HepG2 (cell line): ENCODE results near the gene PGP.

Source experiments
- CHCHD3 ChIP-seq: sonication (generic); formaldehyde crosslinking; IDR thresholded peaks from 2 replicates; pipeline ENCODE4 v1.8.0; 2022; ENCODE audit warnings: mild to moderate bottlenecking, missing genetic modification reagents, moderate library complexity
- HNRNPH1 ChIP-seq: fragments of 200-400 bp; formaldehyde crosslinking; optimal IDR thresholded peaks from 2 replicates; pipeline ENCODE3; 2017; ENCODE audit warnings: mild to moderate bottlenecking, low read depth, low read length
- JUND ChIP-seq: sonication (generic); formaldehyde crosslinking; IDR thresholded peaks from 2 replicates; pipeline ENCODE4 v1.8.0; 2022; ENCODE audit warnings: mild to moderate bottlenecking, missing genetic modification reagents
- KLF6 ChIP-seq: IDR thresholded peaks from 2 replicates; pipeline ENCODE4 v1.8.0; 2016; ENCODE audit warnings: missing biosample characterization, missing genetic modification reagents
- NR2F1 ChIP-seq, 2 experiments: fragments of 450-650 bp in 1 of 2; formaldehyde crosslinking in 1 of 2; IDR thresholded peaks; 2 replicates each; pipeline versions ENCODE4 v1.5.0 to v1.6.1; 2016 to 2020; ENCODE audit warnings: mild to moderate bottlenecking in 1 of 2, missing compliant biosample characterization in 1 of 2, missing genetic modification reagents in 1 of 2, moderate library complexity in 1 of 2
- RELA ChIP-seq: sonication (generic); formaldehyde crosslinking; IDR thresholded peaks from 2 replicates; pipeline ENCODE4 v1.4.0; 2020; ENCODE audit warnings: missing genetic modification reagents
- SALL2 ChIP-seq: sonication (generic); formaldehyde crosslinking; IDR thresholded peaks from 2 replicates; pipeline ENCODE4 v1.8.1; 2023; ENCODE audit warnings: mild to moderate bottlenecking, missing genetic modification reagents, inconsistent platforms
- SMAD3 ChIP-seq: sonication (generic); formaldehyde crosslinking; IDR thresholded peaks from 2 replicates; pipeline ENCODE4 v1.4.0; 2020; ENCODE audit warnings: missing genetic modification reagents
- SMC3 ChIP-seq: IDR thresholded peaks from 2 replicates; pipeline ENCODE4 v1.6.1; 2011; ENCODE audit warnings: low read length, improper control_type of control experiment
- ZBTB33 ChIP-seq: sonication (generic); formaldehyde crosslinking; IDR thresholded peaks from 2 replicates; pipeline ENCODE4 v1.4.0; 2020; ENCODE audit warnings: missing genetic modification reagents
- ZNF138 ChIP-seq: sonication (generic); formaldehyde crosslinking; IDR thresholded peaks from 2 replicates; pipeline ENCODE4 v1.5.0; 2020; ENCODE audit warnings: mild to moderate bottlenecking, low read depth, missing genetic modification reagents
- TF ChIP-seq, protein P1 (sequence below): sonication (generic); formaldehyde crosslinking; conservative IDR thresholded peaks from 2 replicates; pipeline ENCODE4 v1.8.1; 2023; ENCODE audit warnings: missing genetic modification reagents
- TF ChIP-seq, protein P2 (sequence below): IDR thresholded peaks from 2 replicates; pipeline ENCODE4 v1.6.1; 2016; ENCODE audit warnings: control low read depth
- TF ChIP-seq, protein P3 (sequence below): sonication (generic); formaldehyde crosslinking; IDR thresholded peaks from 2 replicates; pipeline ENCODE4 v1.5.1; 2020; ENCODE audit warnings: mild to moderate bottlenecking, missing genetic modification reagents

GRCh38 chr16:2190659-2191445 lies 23.8 kb downstream of the PGP start:
- TF ChIP-seq ZNF138 (CRISPR knock-in tag) (no peak), ZBTB33 (no peak), SMAD3 (CRISPR knock-in tag) (no peak), SALL2 (no peak), NR2F1 (CRISPR knock-in tag; IDR thresholded peaks at IDR 0.05) (no peak), HNRNPH1 (no peak), CHCHD3 (no peak), KLF6 (CRISPR knock-in tag) (no peak), SMC3 (no peak), RELA (no peak), JUND (CRISPR knock-in tag) (no peak)
- TF ChIP-seq, protein P1, sequence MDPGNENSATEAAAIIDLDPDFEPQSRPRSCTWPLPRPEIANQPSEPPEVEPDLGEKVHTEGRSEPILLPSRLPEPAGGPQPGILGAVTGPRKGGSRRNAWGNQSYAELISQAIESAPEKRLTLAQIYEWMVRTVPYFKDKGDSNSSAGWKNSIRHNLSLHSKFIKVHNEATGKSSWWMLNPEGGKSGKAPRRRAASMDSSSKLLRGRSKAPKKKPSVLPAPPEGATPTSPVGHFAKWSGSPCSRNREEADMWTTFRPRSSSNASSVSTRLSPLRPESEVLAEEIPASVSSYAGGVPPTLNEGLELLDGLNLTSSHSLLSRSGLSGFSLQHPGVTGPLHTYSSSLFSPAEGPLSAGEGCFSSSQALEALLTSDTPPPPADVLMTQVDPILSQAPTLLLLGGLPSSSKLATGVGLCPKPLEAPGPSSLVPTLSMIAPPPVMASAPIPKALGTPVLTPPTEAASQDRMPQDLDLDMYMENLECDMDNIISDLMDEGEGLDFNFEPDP (CRISPR knock-in tag) = no peak
- TF ChIP-seq, protein P2, sequence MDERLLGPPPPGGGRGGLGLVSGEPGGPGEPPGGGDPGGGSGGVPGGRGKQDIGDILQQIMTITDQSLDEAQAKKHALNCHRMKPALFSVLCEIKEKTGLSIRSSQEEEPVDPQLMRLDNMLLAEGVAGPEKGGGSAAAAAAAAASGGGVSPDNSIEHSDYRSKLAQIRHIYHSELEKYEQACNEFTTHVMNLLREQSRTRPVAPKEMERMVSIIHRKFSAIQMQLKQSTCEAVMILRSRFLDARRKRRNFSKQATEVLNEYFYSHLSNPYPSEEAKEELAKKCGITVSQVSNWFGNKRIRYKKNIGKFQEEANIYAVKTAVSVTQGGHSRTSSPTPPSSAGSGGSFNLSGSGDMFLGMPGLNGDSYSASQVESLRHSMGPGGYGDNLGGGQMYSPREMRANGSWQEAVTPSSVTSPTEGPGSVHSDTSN (CRISPR knock-in tag) = no peak
- TF ChIP-seq, protein P3, sequence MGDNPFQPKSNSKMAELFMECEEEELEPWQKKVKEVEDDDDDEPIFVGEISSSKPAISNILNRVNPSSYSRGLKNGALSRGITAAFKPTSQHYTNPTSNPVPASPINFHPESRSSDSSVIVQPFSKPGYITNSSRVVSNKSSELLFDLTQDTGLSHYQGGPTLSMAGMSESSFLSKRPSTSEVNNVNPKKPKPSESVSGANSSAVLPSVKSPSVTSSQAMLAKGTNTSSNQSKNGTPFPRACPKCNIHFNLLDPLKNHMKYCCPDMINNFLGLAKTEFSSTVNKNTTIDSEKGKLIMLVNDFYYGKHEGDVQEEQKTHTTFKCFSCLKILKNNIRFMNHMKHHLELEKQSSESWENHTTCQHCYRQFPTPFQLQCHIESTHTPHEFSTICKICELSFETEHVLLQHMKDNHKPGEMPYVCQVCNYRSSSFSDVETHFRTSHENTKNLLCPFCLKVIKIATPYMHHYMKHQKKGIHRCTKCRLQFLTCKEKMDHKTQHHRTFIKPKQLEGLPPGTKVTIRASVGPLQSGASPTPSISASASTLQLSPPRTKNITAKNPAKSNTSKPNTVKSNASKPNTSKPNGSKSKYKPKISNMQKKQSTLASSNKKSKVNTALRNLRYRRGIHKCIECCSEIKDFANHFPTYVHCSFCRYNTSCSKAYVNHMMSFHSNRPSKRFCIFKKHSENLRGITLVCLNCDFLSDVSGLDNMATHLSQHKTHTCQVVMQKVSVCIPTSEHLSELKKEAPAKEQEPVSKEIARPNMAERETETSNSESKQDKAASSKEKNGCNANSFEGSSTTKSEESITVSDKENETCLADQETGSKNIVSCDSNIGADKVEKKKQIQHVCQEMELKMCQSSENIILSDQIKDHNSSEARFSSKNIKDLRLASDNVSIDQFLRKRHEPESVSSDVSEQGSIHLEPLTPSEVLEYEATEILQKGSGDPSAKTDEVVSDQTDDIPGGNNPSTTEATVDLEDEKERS (CRISPR knock-in tag) = no peak
